Heart right ventricle (tissue), 16 donors: Measurements from ENCODE around the gene MGME1. TPM values are rescaled to one million over a fixed set of nuclear protein-coding genes. Genes with fewer than 3 reads are reported as not detected.

ENCODE experiments used
- ATAC-seq, 8 donors: fragments of 200-7000 bp; cut with Tn5 transposase; one replicate each; pipeline ENCODE4 v1.9.1; 2020; ENCODE audit warnings: mild to moderate bottlenecking in 8 of 8, moderate library complexity in 8 of 8, moderate number of reproducible peaks in 1 of 8
- DNase-seq, 2 donors: peaks; one replicate each; pipeline ENCODE4 v3.0.0-alpha.2; 2020
- H3K27ac ChIP-seq, 10 donors: fragments of 200-600 bp; sonication (generic) in 2 of 10; one replicate each; pipeline versions ENCODE4 v1.5.0 to v1.8.0; 2020 to 2022; ENCODE audit warnings: mild to moderate bottlenecking in 3 of 10
- H3K27me3 ChIP-seq, 7 donors: fragments of 200-600 bp; one replicate each; pipeline ENCODE4 v1.8.0; 2021 to 2022; ENCODE audit warnings: mild to moderate bottlenecking in 2 of 7
- H3K36me3 ChIP-seq, 9 donors: fragments of 200-600 bp; sonication (generic) in 1 of 9; one replicate each; pipeline versions ENCODE4 v1.5.0 to v1.8.0; 2020 to 2022; ENCODE audit warnings: mild to moderate bottlenecking in 2 of 9
- H3K4me1 ChIP-seq, 9 donors: fragments of 200-600 bp; sonication (generic) in 1 of 9; one replicate each; pipeline versions ENCODE4 v1.5.0 to v1.8.0; 2020 to 2022; ENCODE audit warnings: mild to moderate bottlenecking in 4 of 9
- H3K4me3 ChIP-seq, 10 donors: fragments of 200-600 bp; sonication (generic) in 2 of 10; one replicate each; pipeline versions ENCODE4 v1.5.0 to v1.8.0; 2020 to 2022; ENCODE audit warnings: mild to moderate bottlenecking in 7 of 10, moderate library complexity in 2 of 10
- H3K9me3 ChIP-seq, 11 donors: fragments of 200-600 bp in 10 of 11; sonication (generic) in 2 of 11; one replicate each; pipeline versions ENCODE4 v1.5.0 to v1.8.0; 2013 to 2022; ENCODE audit warnings: mild to moderate bottlenecking in 2 of 11, control low read depth in 1 of 11, moderate library complexity in 1 of 11
- CTCF ChIP-seq, 9 donors: fragments of 200-600 bp; sonication (generic) in 2 of 9; IDR thresholded peaks; one replicate each; pipeline versions ENCODE4 v1.5.0 to v1.8.0; 2021 to 2022; ENCODE audit warnings: antibody characterized with exemption in 9 of 9, mild to moderate bottlenecking in 5 of 9, moderate library complexity in 1 of 9
- WGBS, 2 donors: extraction: QIAGEN DNeasy Blood & Tissue Kit; methylation state at CpG; one replicate each; pipeline ENCODE4 v1.1.7; 2013; ENCODE audit warnings: inconsistent platforms in 1 of 2; 5-methylcytosine and 5-hydroxymethylcytosine counted together
- intact Hi-C, 10 donors: fragments of 100-400 bp; cut with DNase I; formaldehyde crosslinking; loops; one replicate each; pipeline versions ENCODE4 v1.11.1 to v1.14.2; 2022
- polyA plus RNA-seq, 2 donors: library from polyadenylated mRNA; stranded (reverse); fragments of 200-250 nt; gene quantifications; one replicate each; pipeline ENCODE4 v1.2.3, GENCODE V29; 2013
- total RNA-seq, 10 donors: library from RNA; stranded (reverse); fragmentation: NEBNext Ultra II Directional in 3 of 10; extraction: Animal tissue kit (Norgen Biotek cat#: 25700) in 3 of 10; gene quantifications; one replicate each; pipeline versions ENCODE4 v1.2.1 to v1.2.4, GENCODE V29; 2021 to 2023
- donor health status: Arrhythmogenic right ventricular cardiomyopathy.
- donor health status: ischemic (EF 13 %, LVEDD 7.1; RV severe dilation, severe dysfunction).
- donor health status: healthy with polysubstance abuse.
- donor health status: DM: no; HTN: yes; CAD: no.
- donor health status: DM: no; HTN: no; CAD: no.
- donor health status: ischemic (EF 25% LVEDD 6.9; RV normal size, moderate dysfunction).
- donor health status: ischemic (EF 25% LVEDD 5.7; RV mildly dilated, moderate dysfunction).
- donor health status: healthy.
- donor health status: DM: yes; HTN: yes; CAD: no.
- donor health status: Ischemic cardiomyopathy.
- donor health status: ischemic (EF 35%, LVEDD 5.7; RV mildly dilated, moderate dysfunction).
- donor health status: nonischemic (EF 11% LVEDD 7.7; RV severe dilation, severe dysfunction).
- donor health status: DM: yes; HTN: yes; CAD: no.
- donor health status: PGD.
- donor health status: ischemic (EF 29% LVEDD 5.4; RV normal size, mild dysfunction).
- donor health status: nonischemic (EF 23%, LVEDD 6.1; RV moderate dilation, normal function).

The MGME1 gene
- total and polyA plus RNA-seq, 12 donors, result 6.0 to 16.0 (median 12.9) TPM

- DNase-seq (no peak), ATAC-seq (no peak)
- Histone ChIP-seq H3K36me3 (peaks cover 0 to 100% (median 86%) of the 10 kb centered on the region in 9 donors), H3K4me3 (no peak overlapping the region), H3K27ac (no peak overlapping the region), H3K4me1 (peaks cover 0 to 15% (median 7%) of the 10 kb centered on the region in 9 donors), H3K27me3 (no peaks in the 10 kb centered on the region), H3K9me3 (no peaks in the 10 kb centered on the region)
- intact Hi-C loops, result no loop called here
- WGBS, 2 donors, result 94% methylated on average over 2 of the region's 2 CpGs
- TF ChIP-seq CTCF (IDR thresholded peaks at IDR 0.05), result no peak
These were observed 17.5 kb upstream of the MGME1 start for GRCh38 chr20:17951323-17951722.

- H3K27ac ChIP-seq, result no peak overlapping the region
- H3K4me3 ChIP-seq, result no peak overlapping the region
- ATAC-seq (no peak), DNase-seq (no peak)
- no peaks in the 10 kb centered on the region for H3K9me3 ChIP-seq
- H3K36me3 ChIP-seq, result peaks cover 0 to 91% (median 70%) of the 10 kb centered on the region in 9 donors
- no peaks in the 10 kb centered on the region for H3K27me3 ChIP-seq
- intact Hi-C loops, result no loop called here
- no peak for TF ChIP-seq CTCF (IDR thresholded peaks at IDR 0.05)
- WGBS, 2 donors, result 83 to 92% methylated on average over 8 of the region's 8 CpGs
- peaks cover 0 to 25% (median 11%) of the 10 kb centered on the region in 9 donors for H3K4me1 ChIP-seq
These were observed 15.8 kb upstream of the MGME1 start for GRCh38 chr20:17952692-17953684.

- no peak for ATAC-seq
These were observed 14.9 kb upstream of the MGME1 start for GRCh38 chr20:17953935-17954334.

GRCh38 chr20:17955302-17955701 lies 13.5 kb upstream of the MGME1 start:
- peaks cover 0 to 68% (median 49%) of the 10 kb centered on the region in 9 donors for H3K36me3 ChIP-seq
- ATAC-seq (no peak), DNase-seq (no peak)
- H3K27ac ChIP-seq, result no peak overlapping the region
- no peaks in the 10 kb centered on the region for H3K9me3 ChIP-seq
- H3K4me1 ChIP-seq, result peaks cover 0 to 48% (median 31%) of the 10 kb centered on the region in 9 donors
- H3K4me3 ChIP-seq, result no peak overlapping the region
- intact Hi-C loops, result no loop called here
- 67 to 75% methylated on average over 3 of the region's 3 CpGs for WGBS, 2 donors
- no peaks in the 10 kb centered on the region for H3K27me3 ChIP-seq
- TF ChIP-seq CTCF (IDR thresholded peaks at IDR 0.05), result no peak

More at GRCh38 chr20:17953935-17954334, 14.9 kb upstream of the MGME1 start:
- WGBS, 2 donors, result 95 to 99% methylated on average over 5 of the region's 5 CpGs
- no peak for DNase-seq
- intact Hi-C loops, result no loop called here
- H3K9me3 ChIP-seq, result no peaks in the 10 kb centered on the region
- peaks cover 0 to 81% (median 62%) of the 10 kb centered on the region in 9 donors for H3K36me3 ChIP-seq
- H3K27ac ChIP-seq, result no peak overlapping the region
- peaks cover 0 to 34% (median 21%) of the 10 kb centered on the region in 9 donors for H3K4me1 ChIP-seq
- no peak for TF ChIP-seq CTCF (IDR thresholded peaks at IDR 0.05)
- no peaks in the 10 kb centered on the region for H3K27me3 ChIP-seq
- H3K4me3 ChIP-seq, result no peak overlapping the region
